Prostate gland (tissue), 2 donors: ENCODE data around the gene FOXP4.

Experiments used
- CTCF ChIP-seq, 4 experiments: fragments of 200-600 bp in 2 of 4; fragments of 450-650 bp in 2 of 4; sonication (generic) in 2 of 4; IDR thresholded peaks; 1 replicate in 3 of 4; 2 replicates in 1 of 4; pipeline ENCODE4 v1.5.1; 2016 to 2019; ENCODE audit warnings: antibody characterized with exemption in 4 of 4, mild to moderate bottlenecking in 2 of 4, moderate library complexity in 2 of 4
- POLR2A ChIP-seq: fragments of 450-650 bp; IDR thresholded peaks from one replicate; pipeline ENCODE4 v1.6.1; 2016; ENCODE audit warnings: antibody characterized with exemption, mild to moderate bottlenecking
- POLR2AphosphoS5 ChIP-seq: sonication (generic); formaldehyde crosslinking; IDR thresholded peaks from one replicate; pipeline ENCODE4 v1.6.1; 2017; ENCODE audit warnings: antibody characterized with exemption

GRCh38 chr6:41500561-41500960 lies 45.6 kb upstream of the FOXP4 start:
- TF ChIP-seq POLR2A (no peak), CTCF (IDR thresholded peaks at IDR 0.05) (no peak), POLR2AphosphoS5 (no peak)
